Heart right ventricle (tissue), 16 donors: ENCODE measurements around the gene SIRPD. TPM values are rescaled to one million over a fixed set of nuclear protein-coding genes. Genes with fewer than 3 reads are reported as not detected.

Experiments
- ATAC-seq, 8 donors: fragments of 200-7000 bp; cut with Tn5 transposase; one replicate each; pipeline ENCODE4 v1.9.1; 2020; ENCODE audit warnings: mild to moderate bottlenecking in 8 of 8, moderate library complexity in 8 of 8, moderate number of reproducible peaks in 1 of 8
- DNase-seq, 2 donors: peaks; one replicate each; pipeline ENCODE4 v3.0.0-alpha.2; 2020
- H3K27ac ChIP-seq, 10 donors: fragments of 200-600 bp; sonication (generic) in 2 of 10; one replicate each; pipeline versions ENCODE4 v1.5.0 to v1.8.0; 2020 to 2022; ENCODE audit warnings: mild to moderate bottlenecking in 3 of 10
- H3K27me3 ChIP-seq, 7 donors: fragments of 200-600 bp; one replicate each; pipeline ENCODE4 v1.8.0; 2021 to 2022; ENCODE audit warnings: mild to moderate bottlenecking in 2 of 7
- H3K36me3 ChIP-seq, 9 donors: fragments of 200-600 bp; sonication (generic) in 1 of 9; one replicate each; pipeline versions ENCODE4 v1.5.0 to v1.8.0; 2020 to 2022; ENCODE audit warnings: mild to moderate bottlenecking in 2 of 9
- H3K4me1 ChIP-seq, 9 donors: fragments of 200-600 bp; sonication (generic) in 1 of 9; one replicate each; pipeline versions ENCODE4 v1.5.0 to v1.8.0; 2020 to 2022; ENCODE audit warnings: mild to moderate bottlenecking in 4 of 9
- H3K4me3 ChIP-seq, 10 donors: fragments of 200-600 bp; sonication (generic) in 2 of 10; one replicate each; pipeline versions ENCODE4 v1.5.0 to v1.8.0; 2020 to 2022; ENCODE audit warnings: mild to moderate bottlenecking in 7 of 10, moderate library complexity in 2 of 10
- H3K9me3 ChIP-seq, 11 donors: fragments of 200-600 bp in 10 of 11; sonication (generic) in 2 of 11; one replicate each; pipeline versions ENCODE4 v1.5.0 to v1.8.0; 2013 to 2022; ENCODE audit warnings: mild to moderate bottlenecking in 2 of 11, control low read depth in 1 of 11, moderate library complexity in 1 of 11
- WGBS, 2 donors: extraction: QIAGEN DNeasy Blood & Tissue Kit; methylation state at CpG; one replicate each; pipeline ENCODE4 v1.1.7; 2013; ENCODE audit warnings: inconsistent platforms in 1 of 2; 5-methylcytosine and 5-hydroxymethylcytosine counted together
- intact Hi-C, 10 donors: fragments of 100-400 bp; cut with DNase I; formaldehyde crosslinking; loops; one replicate each; pipeline versions ENCODE4 v1.11.1 to v1.14.2; 2022
- polyA plus RNA-seq, 2 donors: library from polyadenylated mRNA; stranded (reverse); fragments of 200-250 nt; gene quantifications; one replicate each; pipeline ENCODE4 v1.2.3, GENCODE V29; 2013
- total RNA-seq, 10 donors: library from RNA; stranded (reverse); fragmentation: NEBNext Ultra II Directional in 3 of 10; extraction: Animal tissue kit (Norgen Biotek cat#: 25700) in 3 of 10; gene quantifications; one replicate each; pipeline versions ENCODE4 v1.2.1 to v1.2.4, GENCODE V29; 2021 to 2023
- TF ChIP-seq, protein P1 (sequence below), 9 donors: fragments of 200-600 bp; sonication (generic) in 2 of 9; IDR thresholded peaks; one replicate each; pipeline versions ENCODE4 v1.5.0 to v1.8.0; 2021 to 2022; ENCODE audit warnings: antibody characterized with exemption in 9 of 9, mild to moderate bottlenecking in 5 of 9, moderate library complexity in 1 of 9
- donor health status: Arrhythmogenic right ventricular cardiomyopathy.
- donor health status: ischemic (EF 13 %, LVEDD 7.1; RV severe dilation, severe dysfunction).
- donor health status: healthy with polysubstance abuse.
- donor health status: DM: no; HTN: yes; CAD: no.
- donor health status: DM: no; HTN: no; CAD: no.
- donor health status: ischemic (EF 25% LVEDD 6.9; RV normal size, moderate dysfunction).
- donor health status: ischemic (EF 25% LVEDD 5.7; RV mildly dilated, moderate dysfunction).
- donor health status: healthy.
- donor health status: DM: yes; HTN: yes; CAD: no.
- donor health status: Ischemic cardiomyopathy.
- donor health status: ischemic (EF 35%, LVEDD 5.7; RV mildly dilated, moderate dysfunction).
- donor health status: nonischemic (EF 11% LVEDD 7.7; RV severe dilation, severe dysfunction).
- donor health status: DM: yes; HTN: yes; CAD: no.
- donor health status: PGD.
- donor health status: ischemic (EF 29% LVEDD 5.4; RV normal size, mild dysfunction).
- donor health status: nonischemic (EF 23%, LVEDD 6.1; RV moderate dilation, normal function).

SIRPD gene
- total and polyA plus RNA-seq, 12 donors: 0.17 to 0.23 TPM; not detected in 10

GRCh38 chr20:1524004-1524403, 33.5 kb downstream of the SIRPD start:
- no peaks in the 10 kb centered on the region for H3K27me3 ChIP-seq
- no peak overlapping the region for H3K4me3 ChIP-seq
- H3K9me3 ChIP-seq: peaks cover 0 to 22% (median 0%) of the 10 kb centered on the region in 11 donors
- DNase-seq (no peak), ATAC-seq (no peak)
- intact Hi-C loops: no loop called here
- no peak overlapping the region for H3K27ac ChIP-seq
- no peaks in the 10 kb centered on the region for H3K36me3 ChIP-seq
- H3K4me1 ChIP-seq: peaks cover 0 to 21% (median 0%) of the 10 kb centered on the region in 9 donors
- TF ChIP-seq, protein P1, sequence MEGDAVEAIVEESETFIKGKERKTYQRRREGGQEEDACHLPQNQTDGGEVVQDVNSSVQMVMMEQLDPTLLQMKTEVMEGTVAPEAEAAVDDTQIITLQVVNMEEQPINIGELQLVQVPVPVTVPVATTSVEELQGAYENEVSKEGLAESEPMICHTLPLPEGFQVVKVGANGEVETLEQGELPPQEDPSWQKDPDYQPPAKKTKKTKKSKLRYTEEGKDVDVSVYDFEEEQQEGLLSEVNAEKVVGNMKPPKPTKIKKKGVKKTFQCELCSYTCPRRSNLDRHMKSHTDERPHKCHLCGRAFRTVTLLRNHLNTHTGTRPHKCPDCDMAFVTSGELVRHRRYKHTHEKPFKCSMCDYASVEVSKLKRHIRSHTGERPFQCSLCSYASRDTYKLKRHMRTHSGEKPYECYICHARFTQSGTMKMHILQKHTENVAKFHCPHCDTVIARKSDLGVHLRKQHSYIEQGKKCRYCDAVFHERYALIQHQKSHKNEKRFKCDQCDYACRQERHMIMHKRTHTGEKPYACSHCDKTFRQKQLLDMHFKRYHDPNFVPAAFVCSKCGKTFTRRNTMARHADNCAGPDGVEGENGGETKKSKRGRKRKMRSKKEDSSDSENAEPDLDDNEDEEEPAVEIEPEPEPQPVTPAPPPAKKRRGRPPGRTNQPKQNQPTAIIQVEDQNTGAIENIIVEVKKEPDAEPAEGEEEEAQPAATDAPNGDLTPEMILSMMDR (IDR thresholded peaks at IDR 0.05): no peak
- WGBS, 2 donors: 52 to 74% methylated on average over 4 of the region's 4 CpGs

DNA sequence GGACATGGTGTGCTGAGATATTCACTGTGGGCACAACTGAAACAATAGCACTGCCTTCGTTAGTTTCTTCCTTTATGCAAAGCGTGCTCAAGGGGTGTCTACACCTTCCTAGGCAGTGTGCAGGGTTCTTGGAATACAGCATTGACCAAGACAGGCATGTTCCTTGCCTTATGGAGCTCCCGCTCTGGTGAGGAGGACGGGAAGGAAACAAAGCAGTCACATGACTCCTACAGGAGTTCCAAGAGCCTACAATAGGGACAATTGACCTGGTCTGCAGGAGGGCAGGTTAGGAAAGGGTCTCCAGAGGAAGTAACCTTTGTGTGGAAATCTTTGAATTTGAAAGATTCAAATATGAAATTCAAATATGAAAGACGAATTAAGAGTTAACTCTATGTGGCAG, 40.5 kb downstream of the SIRPD start:
- 71 to 76% methylated on average over 5 of the region's 5 CpGs for WGBS, 2 donors
- TF ChIP-seq, protein P1 (IDR thresholded peaks at IDR 0.05): no peak
- Histone ChIP-seq H3K9me3 (peaks cover 0 to 2% (median 0%) of the 10 kb centered on the region in 11 donors), H3K4me1 (no peaks in the 10 kb centered on the region), H3K4me3 (no peak overlapping the region), H3K27ac (no peak overlapping the region), H3K36me3 (no peaks in the 10 kb centered on the region), H3K27me3 (peaks cover 0 to 5% (median 4%) of the 10 kb centered on the region in 7 donors)
- intact Hi-C loops: no loop called here
- ATAC-seq (no peak), DNase-seq (no peak)

DNA sequence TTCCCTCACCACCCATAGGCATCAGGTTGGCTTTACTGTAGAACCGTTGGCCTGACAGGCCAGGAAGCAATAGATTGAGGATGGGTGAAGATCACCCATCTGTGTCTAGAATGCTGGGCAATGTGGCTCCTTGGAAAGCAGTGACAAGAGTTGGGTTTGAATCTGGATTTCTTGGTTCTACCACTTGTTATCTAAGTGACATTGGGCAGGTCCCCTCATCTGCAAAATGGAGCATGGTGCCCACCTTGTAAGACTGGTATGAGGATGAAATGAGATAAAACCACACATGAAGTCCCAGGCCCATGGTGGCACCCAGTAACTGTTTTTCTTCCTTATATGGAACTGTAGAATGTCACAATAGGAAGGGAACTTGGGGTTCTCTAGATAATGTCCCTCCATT, 43.7 kb downstream of the SIRPD start:
- 67 to 75% methylated on average over 1 of the region's 1 CpG for WGBS, 2 donors
- no peak overlapping the region for H3K4me3 ChIP-seq
- intact Hi-C loops: no loop called here

DNA sequence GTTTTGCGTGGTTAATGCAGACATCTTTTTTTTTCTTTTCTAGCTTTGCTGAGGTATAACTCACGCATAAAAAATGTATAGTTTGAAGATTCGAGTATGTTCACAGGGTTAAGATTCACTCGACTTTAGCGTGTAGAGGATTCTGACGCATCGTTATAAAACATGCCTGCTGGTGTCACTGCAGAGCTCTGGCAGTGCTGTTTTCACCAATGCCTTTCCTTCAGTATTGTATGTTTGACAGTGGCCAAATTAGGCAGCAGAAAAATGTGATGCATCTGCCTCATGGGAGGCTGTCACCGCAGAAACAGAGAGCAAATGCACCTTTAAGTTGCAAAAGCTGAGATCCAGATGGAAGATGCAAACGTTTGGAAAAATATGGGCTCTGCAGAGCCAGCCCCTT, 48.3 kb downstream of the SIRPD start:
- Histone ChIP-seq H3K4me3 (no peak overlapping the region), H3K27ac (no peak overlapping the region), H3K36me3 (no peaks in the 10 kb centered on the region), H3K9me3 (no peaks in the 10 kb centered on the region), H3K27me3 (peaks cover 0 to 15% (median 11%) of the 10 kb centered on the region in 7 donors), H3K4me1 (no peaks in the 10 kb centered on the region)
- ATAC-seq: no peak
- TF ChIP-seq, protein P1 (IDR thresholded peaks at IDR 0.05): peak in 7 of 9 donors; percentile 16 to 46 (median 23)
- 26 to 34% methylated on average over 9 of the region's 9 CpGs for WGBS, 2 donors
- intact Hi-C loops: loop anchor here in 1 of 10 donors (10.0 kb wide), 1 partner anchor 226 kb away; no protein-coding TSS in a partner anchor
- DNase-seq: no peak

More for the DNA sequence above, 43.7 kb downstream of the SIRPD start:
- H3K27me3 ChIP-seq: peaks cover 0 to 5% (median 4%) of the 10 kb centered on the region in 7 donors
- H3K36me3 ChIP-seq: no peaks in the 10 kb centered on the region
- no peak overlapping the region for H3K27ac ChIP-seq
- TF ChIP-seq, protein P1 (IDR thresholded peaks at IDR 0.05): no peak
- H3K4me1 ChIP-seq: no peaks in the 10 kb centered on the region
- ATAC-seq: no peak
- no peaks in the 10 kb centered on the region for H3K9me3 ChIP-seq
- DNase-seq: no peak
